ENCODE results near the gene AGTRAP.

The AGTRAP gene

DNA sequence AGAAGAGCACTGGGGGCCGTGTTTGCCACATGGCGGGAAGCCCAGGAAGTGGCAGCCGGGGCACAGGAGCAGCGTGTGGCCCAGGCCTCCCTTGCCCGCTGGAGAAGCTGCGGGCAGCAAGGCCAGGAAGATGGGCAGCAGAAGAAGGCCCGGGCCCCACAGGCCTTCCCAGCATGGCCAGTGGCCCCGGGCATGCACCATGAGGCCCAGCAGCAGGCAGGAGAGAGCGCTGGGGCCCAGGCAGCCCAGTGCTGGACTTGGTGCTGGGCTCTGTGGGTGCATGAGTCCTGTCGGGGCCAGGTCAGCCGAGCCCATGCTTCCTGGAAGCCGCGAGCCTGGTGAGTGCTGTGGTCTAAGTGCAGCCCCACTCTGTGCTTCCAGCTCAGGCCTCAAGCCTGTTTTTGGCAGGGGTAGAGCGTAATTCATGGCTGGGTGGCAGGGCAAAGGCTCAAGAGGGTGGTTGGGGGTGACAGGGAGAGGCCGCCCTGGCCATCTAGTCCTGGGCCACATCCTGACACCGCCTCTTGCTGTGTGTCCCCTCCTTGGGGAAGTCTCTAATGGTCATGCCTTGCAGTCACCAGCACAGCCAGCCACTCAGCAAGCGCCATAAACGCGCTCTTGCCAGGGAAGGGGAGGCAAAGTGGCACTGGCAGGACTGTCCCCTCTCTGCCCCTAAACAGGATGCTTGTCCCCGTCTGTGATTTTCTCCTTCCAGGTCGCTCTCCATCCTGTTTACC, 48.5 kb downstream of the AGTRAP start:
- DNase-seq (ENCODE audit: low read depth) = no peak

GRCh38 chr1:11784993-11785769, 49.2 kb downstream of the AGTRAP start:
- DNase-seq (ENCODE audit: low read depth) = no peak

DNA sequence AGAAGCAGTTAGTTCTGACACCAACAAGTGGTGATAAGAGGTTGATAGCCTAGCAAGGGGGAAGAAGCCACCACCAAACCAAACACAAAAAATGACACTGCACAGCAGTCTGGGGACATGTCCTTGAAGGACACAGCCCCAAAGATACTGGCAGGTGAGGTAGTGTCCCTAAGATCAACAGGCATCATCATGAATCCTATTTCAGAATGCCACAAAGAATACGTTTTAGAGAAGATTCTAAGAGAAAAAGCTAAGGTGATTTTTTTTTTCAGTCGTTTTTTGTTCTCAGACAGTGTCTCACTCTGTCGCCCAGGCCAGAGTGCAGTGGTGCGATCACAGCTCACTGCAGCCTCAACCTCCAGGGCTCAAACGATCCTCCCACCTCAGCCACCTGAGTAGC, 50.2 kb downstream of the AGTRAP start:
- DNase-seq (ENCODE audit: low read depth) = no peak

- no peak for DNase-seq (ENCODE audit: low read depth)
These were observed 51.4 kb downstream of the AGTRAP start for GRCh38 chr1:11787251-11787803.

- DNase-seq (ENCODE audit: low read depth) = no peak
These were observed 52.0 kb downstream of the AGTRAP start for GRCh38 chr1:11787804-11788436.

DNA sequence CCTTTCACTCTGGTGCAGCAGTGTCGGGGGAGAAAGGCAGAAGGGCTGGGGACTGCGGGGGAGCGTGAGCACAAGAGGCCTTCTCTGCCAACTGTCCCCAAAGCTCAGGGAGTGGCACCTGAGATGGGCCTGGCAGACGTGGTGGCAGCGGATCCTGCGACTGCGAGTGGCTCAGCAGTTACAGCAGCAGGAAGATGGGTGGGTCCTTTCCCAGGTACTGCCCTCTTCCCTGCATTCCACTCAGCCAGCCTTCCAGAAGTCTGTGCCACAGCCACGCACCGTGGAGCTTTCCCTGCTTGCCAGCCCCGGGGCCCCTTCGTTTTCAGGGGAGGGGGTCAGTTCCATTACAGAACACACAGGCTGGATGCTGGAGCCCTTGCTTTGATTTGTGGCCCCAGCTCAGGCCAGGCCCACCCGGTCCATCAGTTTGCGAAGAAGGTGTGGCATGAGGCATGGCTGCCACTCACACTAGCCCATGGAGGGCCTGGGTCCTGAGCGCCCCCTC, 52.7 kb downstream of the AGTRAP start:
- no peak for DNase-seq (ENCODE audit: low read depth)

DNA sequence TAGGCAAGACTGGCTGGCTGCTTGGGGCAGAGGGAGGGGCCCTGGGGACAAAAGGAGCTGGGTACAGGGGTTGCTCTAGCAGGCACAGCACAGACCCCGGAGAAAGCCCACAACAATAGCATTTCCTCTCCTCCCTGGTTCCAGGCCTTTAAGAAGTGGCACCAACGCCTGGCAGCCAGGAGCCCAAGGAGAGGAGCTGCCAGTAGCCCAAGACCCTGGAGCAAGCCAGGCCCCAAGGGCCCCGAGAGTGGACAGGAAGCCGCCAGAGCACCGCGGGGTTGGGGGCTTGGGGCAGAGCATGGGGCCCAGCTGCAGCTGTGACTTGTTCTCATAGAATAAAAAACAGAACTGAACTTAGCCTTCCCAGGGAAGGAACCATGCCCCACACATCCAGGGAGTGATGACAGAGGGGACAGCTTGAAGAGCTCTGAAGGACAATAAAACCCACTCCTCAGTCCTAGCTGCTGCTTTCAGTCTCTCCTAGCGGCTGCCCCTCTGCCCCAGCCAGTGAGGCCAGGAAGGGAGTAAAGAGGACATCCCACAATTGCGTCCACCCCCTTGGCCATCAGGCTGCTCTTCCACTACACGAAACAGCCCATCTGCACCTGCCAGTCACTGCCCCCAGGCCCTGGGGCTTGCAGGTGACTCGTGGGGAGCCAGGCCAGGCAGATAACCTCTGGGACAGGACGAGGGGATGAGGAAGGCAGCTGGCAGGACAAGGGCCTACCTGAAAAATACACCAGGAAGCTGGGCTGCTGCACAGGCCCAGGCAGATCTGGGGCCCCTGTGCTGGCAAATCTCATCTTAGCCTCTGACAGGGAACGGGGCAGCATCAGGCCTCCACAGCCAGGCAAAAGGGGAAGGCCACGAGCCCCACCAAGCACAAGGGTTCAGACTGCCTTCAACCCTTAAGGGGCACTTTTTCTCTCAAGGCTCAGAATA, 53.5 kb downstream of the AGTRAP start:
- no peak for DNase-seq (ENCODE audit: low read depth)

DNA sequence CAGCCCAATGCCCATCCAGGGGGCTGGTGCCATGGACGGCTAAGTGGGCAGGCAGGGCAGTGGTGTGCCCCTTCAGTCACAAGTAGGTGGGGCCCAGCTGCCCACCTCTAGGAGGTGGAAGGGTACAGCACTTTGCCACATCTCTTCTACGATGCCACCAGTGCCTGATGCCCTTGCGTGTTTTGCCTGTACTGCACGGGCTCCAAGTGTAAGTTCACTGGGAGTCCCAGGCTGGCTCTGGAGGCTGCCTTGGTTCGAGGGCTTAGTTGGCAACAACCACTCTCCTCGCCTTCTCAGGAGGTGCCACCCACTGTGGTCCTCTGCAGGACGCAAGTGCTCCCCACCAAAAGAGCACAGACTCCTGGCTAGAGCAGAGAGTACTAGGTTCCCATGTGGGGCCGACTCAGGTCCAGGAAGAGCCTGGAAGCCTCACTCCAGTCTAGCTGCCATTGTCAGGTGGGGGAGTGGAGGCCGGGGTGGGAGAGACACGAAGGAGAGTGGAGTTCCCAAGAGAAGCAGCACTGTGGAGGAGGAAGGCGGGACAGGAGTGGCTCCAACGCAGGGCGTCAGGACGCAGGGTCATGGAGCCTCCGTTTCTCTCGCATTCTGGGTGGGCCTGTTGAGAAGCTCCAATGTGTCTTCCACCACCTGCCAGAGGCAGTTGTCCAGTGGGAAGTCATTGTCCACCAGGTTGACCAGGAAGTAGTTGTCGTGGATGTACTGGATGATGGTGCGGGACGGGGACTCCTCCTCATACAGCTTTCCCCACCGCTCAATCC, 54.4 kb downstream of the AGTRAP start:
- DNase-seq (ENCODE audit: low read depth) = no peak

GRCh38 chr1:11790880-11791715, 55.2 kb downstream of the AGTRAP start:
- no peak for DNase-seq (ENCODE audit: low read depth)

DNA sequence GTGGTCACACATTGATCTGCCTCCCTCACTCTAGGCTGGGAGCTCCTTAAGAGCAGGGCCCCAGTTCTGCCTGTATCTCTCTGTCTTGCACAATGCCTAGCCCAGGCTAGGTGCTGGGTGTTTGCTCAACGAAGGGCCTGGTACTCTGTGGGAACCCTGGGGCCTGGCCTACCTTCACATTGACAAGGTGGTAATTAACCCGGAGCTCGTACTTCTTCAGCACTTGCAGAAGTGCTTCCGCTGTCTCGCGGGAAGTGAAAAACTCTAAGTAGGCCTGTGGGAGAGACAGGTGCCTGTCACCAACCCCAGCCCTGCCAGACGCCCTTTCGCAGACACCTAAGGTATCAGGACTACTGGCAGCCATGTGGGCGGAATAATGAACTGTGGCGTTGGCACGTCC, 56.2 kb downstream of the AGTRAP start:
- DNase-seq (ENCODE audit: low read depth) = no peak

DNA sequence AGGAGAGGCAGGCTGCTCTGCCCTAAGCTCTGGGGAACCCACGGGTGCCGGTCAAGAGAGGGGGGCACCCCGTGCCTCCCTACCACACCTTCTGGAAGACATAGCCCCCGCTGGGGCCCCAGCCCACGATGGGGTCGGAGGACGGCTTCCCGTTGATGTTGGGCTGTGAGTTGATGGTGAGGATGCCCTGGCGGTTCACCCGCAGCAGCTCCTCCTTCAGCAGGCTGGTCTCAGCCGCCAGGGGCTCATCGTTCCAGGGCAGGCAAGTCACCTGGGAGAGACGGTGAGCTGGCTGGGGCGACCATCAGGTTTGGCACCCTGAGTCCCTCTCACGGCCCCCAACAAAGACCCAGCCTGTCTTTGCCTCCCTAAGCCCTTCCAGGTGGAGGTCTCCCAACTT, 57.9 kb downstream of the AGTRAP start:
- DNase-seq (ENCODE audit: low read depth) = no peak

DNA sequence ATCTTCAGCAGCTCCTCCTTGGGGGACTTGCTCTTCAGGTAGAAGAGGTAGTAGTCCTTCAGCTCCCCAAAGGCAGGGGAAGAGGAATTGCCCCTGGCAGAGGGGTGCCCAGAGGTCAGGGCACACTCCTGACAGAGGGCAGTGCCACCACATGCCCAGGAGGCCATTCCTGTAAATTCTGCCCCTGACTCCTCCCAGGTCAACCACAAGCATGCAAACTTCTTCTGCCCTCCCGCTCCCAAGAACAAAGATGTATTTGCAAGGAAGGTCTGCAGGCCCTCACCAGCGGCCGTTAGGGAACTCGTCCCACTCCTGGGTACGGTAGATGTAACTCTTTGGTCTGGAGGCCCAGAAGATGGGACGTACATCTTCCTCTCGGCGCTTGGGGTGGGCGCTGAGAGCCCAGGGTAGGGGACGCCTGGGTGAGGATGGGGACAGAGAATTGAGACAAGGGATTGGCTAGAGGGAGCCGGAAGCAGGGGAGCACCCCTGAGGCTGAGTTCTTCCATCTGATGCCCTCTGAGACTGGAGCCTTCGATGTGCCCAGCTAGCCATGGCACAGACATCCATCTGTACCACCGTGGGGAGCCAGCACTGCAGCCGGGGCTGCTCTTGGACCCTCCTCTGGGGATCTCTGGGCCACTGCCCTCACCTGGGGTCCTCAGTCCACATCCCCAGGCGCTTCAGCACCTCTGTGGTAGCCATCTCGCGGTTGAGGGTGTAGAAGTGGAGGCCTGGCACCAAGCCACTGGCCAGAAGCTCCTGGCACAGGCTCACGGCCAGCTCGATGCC, 58.7 kb downstream of the AGTRAP start:
- DNase-seq (ENCODE audit: low read depth) = no peak

DNA sequence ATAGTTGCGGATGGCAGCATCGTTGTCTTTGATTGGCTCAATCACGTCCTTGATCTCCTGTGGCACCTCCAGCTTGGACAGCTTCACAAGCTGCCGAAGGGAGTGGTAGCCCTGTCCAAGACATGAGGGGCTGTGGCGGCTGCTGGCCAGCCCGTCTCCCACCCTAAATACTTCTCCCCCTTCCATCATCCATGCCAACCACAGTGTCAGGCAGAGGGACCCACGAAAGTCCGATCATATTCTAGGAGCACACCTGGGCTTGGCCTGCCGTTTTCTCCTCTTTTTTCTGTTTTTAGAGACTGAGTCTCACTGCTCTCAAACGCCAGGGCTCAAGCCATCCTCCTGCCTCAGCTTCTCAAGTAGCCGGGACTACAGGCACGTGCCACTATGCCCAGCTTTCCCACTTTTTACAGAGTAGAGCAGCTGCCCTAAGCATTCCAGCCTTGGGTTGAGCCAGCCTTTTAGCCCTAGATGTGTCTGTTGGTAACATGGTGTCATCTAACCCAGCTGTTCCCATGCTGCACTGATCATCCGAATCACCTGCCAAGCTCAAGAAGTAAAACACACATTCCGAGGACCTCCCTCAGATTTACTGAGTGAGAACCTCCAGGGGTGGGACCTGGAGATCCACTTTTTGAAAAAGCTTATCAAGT, 59.4 kb downstream of the AGTRAP start:
- no peak for DNase-seq (ENCODE audit: low read depth)

GRCh38 chr1:11796036-11796828, 60.3 kb downstream of the AGTRAP start:
- no peak for DNase-seq (ENCODE audit: low read depth)

GRCh38 chr1:11797525-11798216, 61.7 kb downstream of the AGTRAP start:
- DNase-seq (ENCODE audit: low read depth) = no peak

DNA sequence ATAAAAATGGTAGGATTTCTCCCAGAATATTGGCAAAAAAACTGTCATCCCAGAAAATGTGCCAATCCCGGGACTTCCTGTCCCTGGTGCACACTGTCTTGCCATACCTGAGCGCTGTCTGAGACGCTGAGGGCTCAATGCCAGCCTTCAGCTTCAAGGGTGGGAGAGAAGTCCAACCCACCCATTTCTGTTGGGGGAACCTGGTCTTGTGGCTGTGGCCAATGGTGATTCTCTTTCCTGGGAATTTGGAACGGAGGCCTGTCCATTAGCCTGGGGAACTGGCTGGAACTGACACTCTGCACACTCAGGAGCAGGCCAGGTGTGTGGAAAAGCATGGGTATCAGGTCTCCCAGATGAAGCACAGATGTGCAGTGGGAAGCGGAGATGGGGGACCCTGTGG, 63.2 kb downstream of the AGTRAP start:
- no peak for DNase-seq (ENCODE audit: low read depth)

- no peak for DNase-seq (ENCODE audit: low read depth)
These were observed 64.0 kb downstream of the AGTRAP start for GRCh38 chr1:11799896-11800295.

Measured in T-helper 22 cell (primary cell).